HEK293 (cell line): ENCODE results near the gene CADPS2.

ENCODE experiments used
- CTCF ChIA-PET: fragments of 350-600 bp; formaldehyde crosslinking; extraction: SDS; loops from one replicate; lab custom pipeline; 2021; ENCODE audit warnings: antibody characterized with exemption; lab: Yijun Ruan, JAX
- POLR2A ChIA-PET: fragments of 300-600 bp; formaldehyde crosslinking; extraction: SDS; loops from one replicate; lab custom pipeline; 2020; ENCODE audit warnings: antibody characterized with exemption, inconsistent platforms; lab: Yijun Ruan, JAX
- H3K27ac ChIP-seq: fragments of 200-500 bp; sonication (Bioruptor generic); 2 replicates; pipeline ENCODE4 v1.5.1; 2014; ENCODE audit warnings: low read depth, low read length, control low read depth, inconsistent platforms; ENCODE audit errors: extremely low read depth
- H3K36me3 ChIP-seq, 2 experiments: fragments of 200-500 bp in 1 of 2; sonication (Bioruptor generic) in 1 of 2; 1 replicate in 1 of 2; 2 replicates in 1 of 2; pipeline ENCODE4 v1.5.1; 2014 to 2017; ENCODE audit warnings: inconsistent platforms in 2 of 2, low read length in 2 of 2; ENCODE audit not compliant: control insufficient read depth in 2 of 2, insufficient read depth in 1 of 2
- H3K4me1 ChIP-seq: fragments of 200-500 bp; sonication (Bioruptor generic); 2 replicates; pipeline ENCODE4 v1.5.1; 2014; ENCODE audit warnings: mild to moderate bottlenecking, low read length, inconsistent platforms; ENCODE audit not compliant: control insufficient read depth, insufficient read depth
- H3K4me3 ChIP-seq: 2 replicates; pipeline ENCODE4 v1.5.1; 2011; ENCODE audit warnings: low read depth, mild to moderate bottlenecking, control low read depth, low read length, moderate library complexity
- H3K9me3 ChIP-seq: fragments of 200-500 bp; sonication (Bioruptor generic); 2 replicates; pipeline ENCODE4 v1.5.1; 2014; ENCODE audit warnings: low read depth, low read length, inconsistent platforms; ENCODE audit not compliant: control insufficient read depth, insufficient read depth
- IKZF3 ChIP-seq: fragments of 450-650 bp; IDR thresholded peaks from 2 replicates; pipeline ENCODE4 v1.5.0; 2018; ENCODE audit warnings: missing biosample characterization, mild to moderate bottlenecking, missing genetic modification characterization, moderate library complexity
- SALL2 ChIP-seq: fragments of 450-650 bp; formaldehyde crosslinking; IDR thresholded peaks from 2 replicates; pipeline ENCODE4 v1.5.0; 2017; ENCODE audit warnings: missing biosample characterization, mild to moderate bottlenecking, missing genetic modification characterization, borderline replicate concordance
- SP2 ChIP-seq: fragments of 450-650 bp; formaldehyde crosslinking; IDR thresholded peaks from 2 replicates; pipeline ENCODE4 v1.5.1; 2016; ENCODE audit warnings: missing biosample characterization, missing genetic modification characterization
- SP3 ChIP-seq: fragments of 450-650 bp; formaldehyde crosslinking; IDR thresholded peaks from 2 replicates; pipeline ENCODE4 v1.5.1; 2016; ENCODE audit warnings: missing biosample characterization, missing genetic modification characterization
- WT1 ChIP-seq: fragments of 450-650 bp; formaldehyde crosslinking; IDR thresholded peaks from 2 replicates; pipeline ENCODE4 v1.5.1; 2016; ENCODE audit warnings: missing biosample characterization, missing genetic modification characterization
- YY2 ChIP-seq: fragments of 450-650 bp; formaldehyde crosslinking; IDR thresholded peaks from 2 replicates; pipeline ENCODE4 v1.5.1; 2016; ENCODE audit warnings: missing biosample characterization, missing genetic modification characterization
- ZBTB7A ChIP-seq: fragments of 450-650 bp; formaldehyde crosslinking; IDR thresholded peaks from 2 replicates; pipeline ENCODE4 v1.5.1; 2016; ENCODE audit warnings: low read depth, missing biosample characterization, missing genetic modification characterization
- ZBTB8A ChIP-seq: fragments of 450-650 bp; formaldehyde crosslinking; IDR thresholded peaks from 2 replicates; pipeline ENCODE4 v1.5.1; 2016; ENCODE audit warnings: missing biosample characterization, missing genetic modification characterization
- ZNF184 ChIP-seq: fragments of 450-650 bp; IDR thresholded peaks from 2 replicates; pipeline ENCODE4 v1.5.1; 2018; ENCODE audit warnings: missing biosample characterization, mild to moderate bottlenecking, missing genetic modification characterization
- ZNF202 ChIP-seq: fragments of 450-650 bp; formaldehyde crosslinking; IDR thresholded peaks from 2 replicates; pipeline ENCODE4 v1.5.1; 2016; ENCODE audit warnings: missing biosample characterization, missing genetic modification characterization, borderline replicate concordance
- ZNF324 ChIP-seq: fragments of 450-650 bp; formaldehyde crosslinking; IDR thresholded peaks from 2 replicates; pipeline ENCODE4 v1.5.1; 2016; ENCODE audit warnings: missing biosample characterization, missing genetic modification characterization
- ZNF350 ChIP-seq: fragments of 450-650 bp; formaldehyde crosslinking; IDR thresholded peaks from 2 replicates; pipeline ENCODE4 v1.5.0; 2017; ENCODE audit warnings: missing biosample characterization, mild to moderate bottlenecking, missing genetic modification characterization
- ZNF423 ChIP-seq: fragments of 450-650 bp; formaldehyde crosslinking; IDR thresholded peaks from 2 replicates; pipeline ENCODE4 v1.5.1; 2016; ENCODE audit warnings: missing biosample characterization, missing genetic modification characterization
- ZNF518A ChIP-seq: fragments of 450-650 bp; formaldehyde crosslinking; conservative IDR thresholded peaks from 2 replicates; pipeline ENCODE4 v1.5.1; 2016; ENCODE audit warnings: low read depth, missing biosample characterization, missing genetic modification characterization
- ZNF596 ChIP-seq: fragments of 450-650 bp; IDR thresholded peaks from 2 replicates; pipeline ENCODE4 v1.5.0; 2018; ENCODE audit warnings: missing biosample characterization, mild to moderate bottlenecking, missing genetic modification characterization, moderate library complexity
- ZNF626 ChIP-seq: fragments of 450-650 bp; sonication (Bioruptor Pico); formaldehyde crosslinking; IDR thresholded peaks from 2 replicates; pipeline ENCODE4 v1.5.1; 2018; ENCODE audit warnings: missing biosample characterization, missing genetic modification characterization, inconsistent platforms
- ZNF747 ChIP-seq: fragments of 450-650 bp; formaldehyde crosslinking; IDR thresholded peaks from 2 replicates; pipeline ENCODE4 v1.5.1; 2016; ENCODE audit warnings: missing biosample characterization, missing genetic modification characterization
- TF ChIP-seq, protein P1 (sequence below): fragments of 450-650 bp; formaldehyde crosslinking; IDR thresholded peaks from 2 replicates; pipeline ENCODE4 v1.5.1; 2016; ENCODE audit warnings: missing biosample characterization, missing genetic modification characterization

The CADPS2 gene

GRCh38 chr7:122844191-122844988, 41.9 kb downstream of the CADPS2 start (continued):
- TF ChIP-seq ZNF747 (tag by site-specific recombination) (no peak), ZNF596 (tag by site-specific recombination) (no peak), WT1 (no peak)

GRCh38 chr7:122842971-122843370, 43.3 kb downstream of the CADPS2 start:
- no peak overlapping the region for H3K27ac ChIP-seq
- H3K4me1 ChIP-seq: peaks cover 2% of the 10 kb centered on the region; the same call in 1 of the 2 replicates
- no peak for TF ChIP-seq ZNF184
- TF ChIP-seq ZBTB7A: no peak
- no peak for TF ChIP-seq ZNF324 (tag by site-specific recombination)
- no peak for TF ChIP-seq ZNF423 (tag by site-specific recombination)
- TF ChIP-seq ZBTB8A (tag by site-specific recombination): no peak
- TF ChIP-seq SALL2: no peak
- no peak for TF ChIP-seq ZNF626
- no peak for TF ChIP-seq ZNF350 (tag by site-specific recombination)
- no peak for TF ChIP-seq SP3
- TF ChIP-seq, protein P1, sequence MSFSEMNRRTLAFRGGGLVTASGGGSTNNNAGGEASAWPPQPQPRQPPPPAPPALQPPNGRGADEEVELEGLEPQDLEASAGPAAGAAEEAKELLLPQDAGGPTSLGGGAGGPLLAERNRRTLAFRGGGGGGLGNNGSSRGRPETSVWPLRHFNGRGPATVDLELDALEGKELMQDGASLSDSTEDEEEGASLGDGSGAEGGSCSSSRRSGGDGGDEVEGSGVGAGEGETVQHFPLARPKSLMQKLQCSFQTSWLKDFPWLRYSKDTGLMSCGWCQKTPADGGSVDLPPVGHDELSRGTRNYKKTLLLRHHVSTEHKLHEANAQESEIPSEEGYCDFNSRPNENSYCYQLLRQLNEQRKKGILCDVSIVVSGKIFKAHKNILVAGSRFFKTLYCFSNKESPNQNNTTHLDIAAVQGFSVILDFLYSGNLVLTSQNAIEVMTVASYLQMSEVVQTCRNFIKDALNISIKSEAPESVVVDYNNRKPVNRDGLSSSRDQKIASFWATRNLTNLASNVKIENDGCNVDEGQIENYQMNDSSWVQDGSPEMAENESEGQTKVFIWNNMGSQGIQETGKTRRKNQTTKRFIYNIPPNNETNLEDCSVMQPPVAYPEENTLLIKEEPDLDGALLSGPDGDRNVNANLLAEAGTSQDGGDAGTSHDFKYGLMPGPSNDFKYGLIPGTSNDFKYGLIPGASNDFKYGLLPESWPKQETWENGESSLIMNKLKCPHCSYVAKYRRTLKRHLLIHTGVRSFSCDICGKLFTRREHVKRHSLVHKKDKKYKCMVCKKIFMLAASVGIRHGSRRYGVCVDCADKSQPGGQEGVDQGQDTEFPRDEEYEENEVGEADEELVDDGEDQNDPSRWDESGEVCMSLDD (tag by site-specific recombination): no peak
- no peak for TF ChIP-seq IKZF3 (tag by site-specific recombination)
- TF ChIP-seq SP2 (tag by site-specific recombination): no peak
- TF ChIP-seq ZNF518A (tag by site-specific recombination): no peak
- no peak for TF ChIP-seq ZNF202 (tag by site-specific recombination)
- TF ChIP-seq YY2 (tag by site-specific recombination): no peak
- POLR2A ChIA-PET: no interaction called here
- H3K4me3 ChIP-seq: no peak overlapping the region
- no peaks in the 10 kb centered on the region for H3K9me3 ChIP-seq
- CTCF ChIA-PET: interaction anchor here (0.6 kb wide), 1 partner anchor 275 kb away, joined by 3 read pairs; no protein-coding TSS in a partner anchor
- no peaks in the 10 kb centered on the region for H3K36me3 ChIP-seq
